ENCODE results near the gene DPP10.

DNA sequence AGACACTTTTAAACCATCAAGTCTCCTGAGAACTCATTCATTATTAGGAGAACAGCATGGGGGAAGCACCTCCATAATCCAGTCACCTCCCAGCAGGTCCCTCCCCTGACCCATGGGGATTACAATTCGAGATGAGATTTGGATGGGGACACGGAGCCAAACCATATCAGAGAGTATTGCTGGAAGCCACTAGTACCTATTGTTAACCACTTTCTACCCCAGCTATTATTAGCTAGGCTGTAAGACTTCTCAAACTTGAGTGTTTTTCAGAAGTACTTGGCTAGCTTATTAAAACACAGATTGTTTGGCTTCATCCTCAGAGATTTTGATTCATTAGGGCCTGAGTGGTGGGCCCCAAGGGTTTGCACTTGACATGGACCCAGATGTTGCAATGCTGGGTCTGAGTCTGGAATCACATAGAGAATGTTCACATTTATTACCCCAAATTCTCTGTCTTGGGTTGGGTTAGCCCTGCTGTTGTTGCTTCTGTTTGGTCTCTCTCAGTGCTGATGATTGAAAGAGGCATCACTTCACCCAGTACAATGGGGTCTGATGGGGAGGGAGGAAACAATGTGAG lies 506.9 kb downstream of the DPP10 start:
- TF ChIP-seq, protein P1, sequence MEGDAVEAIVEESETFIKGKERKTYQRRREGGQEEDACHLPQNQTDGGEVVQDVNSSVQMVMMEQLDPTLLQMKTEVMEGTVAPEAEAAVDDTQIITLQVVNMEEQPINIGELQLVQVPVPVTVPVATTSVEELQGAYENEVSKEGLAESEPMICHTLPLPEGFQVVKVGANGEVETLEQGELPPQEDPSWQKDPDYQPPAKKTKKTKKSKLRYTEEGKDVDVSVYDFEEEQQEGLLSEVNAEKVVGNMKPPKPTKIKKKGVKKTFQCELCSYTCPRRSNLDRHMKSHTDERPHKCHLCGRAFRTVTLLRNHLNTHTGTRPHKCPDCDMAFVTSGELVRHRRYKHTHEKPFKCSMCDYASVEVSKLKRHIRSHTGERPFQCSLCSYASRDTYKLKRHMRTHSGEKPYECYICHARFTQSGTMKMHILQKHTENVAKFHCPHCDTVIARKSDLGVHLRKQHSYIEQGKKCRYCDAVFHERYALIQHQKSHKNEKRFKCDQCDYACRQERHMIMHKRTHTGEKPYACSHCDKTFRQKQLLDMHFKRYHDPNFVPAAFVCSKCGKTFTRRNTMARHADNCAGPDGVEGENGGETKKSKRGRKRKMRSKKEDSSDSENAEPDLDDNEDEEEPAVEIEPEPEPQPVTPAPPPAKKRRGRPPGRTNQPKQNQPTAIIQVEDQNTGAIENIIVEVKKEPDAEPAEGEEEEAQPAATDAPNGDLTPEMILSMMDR (IDR thresholded peaks at IDR 0.05; ENCODE audit: low read length) = no peak
- TF ChIP-seq EZH2 (IDR thresholded peaks at IDR 0.05; ENCODE audit: borderline replicate concordance, low read length) = no peak

Measured in OCI-LY1 (cell line).